NK-92 (cell line): ENCODE data around the gene CNGA4.

Experiments used
- DNase-seq: peaks from one replicate; lab custom pipeline; 2025; ENCODE audit not compliant: unreplicated experiment; lab: John Stamatoyannopoulos, UW

CNGA4 gene

GRCh38 chr11:6238902-6239301 lies at the start of gene CNGA4:
Gene CNGA4, plus strand, starts transcription at chr11:6239089. Its CDS starts 118 bp downstream, at chr11:6239207.
- no peak for DNase-seq

GRCh38 chr11:6191742-6192141 lies 47.1 kb upstream of the CNGA4 start:
- no peak for DNase-seq

GRCh38 chr11:6194065-6194581 lies 44.8 kb upstream of the CNGA4 start:
- DNase-seq: no peak

GRCh38 chr11:6196396-6196795 lies 42.5 kb upstream of the CNGA4 start:
- no peak for DNase-seq

- no peak for DNase-seq
Measured at GRCh38 chr11:6197466-6198200, 41.3 kb upstream of the CNGA4 start.

GRCh38 chr11:6199174-6199810 lies 39.6 kb upstream of the CNGA4 start, which contains the start of gene OR52W1:
Gene OR52W1, plus strand, starts transcription at chr11:6199224. Its CDS starts 0 bp downstream, at chr11:6199224.
- no peak for DNase-seq

GRCh38 chr11:6200975-6201374 lies 37.9 kb upstream of the CNGA4 start:
- no peak for DNase-seq

GRCh38 chr11:6201481-6201880 lies 37.4 kb upstream of the CNGA4 start:
- no peak for DNase-seq

- no peak for DNase-seq
Measured at GRCh38 chr11:6202041-6202440, 36.8 kb upstream of the CNGA4 start.

- no peak for DNase-seq
Measured at GRCh38 chr11:6203327-6203726, 35.6 kb upstream of the CNGA4 start.

- DNase-seq: no peak
Measured at GRCh38 chr11:6204706-6205105, 34.2 kb upstream of the CNGA4 start.

GRCh38 chr11:6205366-6205765 lies 33.5 kb upstream of the CNGA4 start, which contains the start of gene C11orf42:
Gene C11orf42, plus strand, starts transcription at chr11:6205557. Its CDS starts 59 bp downstream, at chr11:6205616.
- no peak for DNase-seq

GRCh38 chr11:6206456-6207180 lies 32.3 kb upstream of the CNGA4 start:
- no peak for DNase-seq

- no peak for DNase-seq
Measured at GRCh38 chr11:6209801-6210200, 29.1 kb upstream of the CNGA4 start.

GRCh38 chr11:6210274-6210955 lies 28.5 kb upstream of the CNGA4 start:
- DNase-seq: no peak

- DNase-seq: no peak
Measured at GRCh38 chr11:6214530-6214929, 24.4 kb upstream of the CNGA4 start.

- no peak for DNase-seq
Measured at GRCh38 chr11:6216501-6216900, 22.4 kb upstream of the CNGA4 start.

- no peak for DNase-seq
Measured at GRCh38 chr11:6217722-6218121, 21.2 kb upstream of the CNGA4 start.

GRCh38 chr11:6219359-6219758 lies 19.5 kb upstream of the CNGA4 start:
- no peak for DNase-seq

- DNase-seq: no peak
Measured at GRCh38 chr11:6223854-6224253, 15.0 kb upstream of the CNGA4 start.

GRCh38 chr11:6224421-6224820 lies 14.5 kb upstream of the CNGA4 start:
- DNase-seq: no peak
